Suprapubic skin (tissue), 4 donors: Measurements from ENCODE around the gene UNC93A.

Experiments
- POLR2A ChIP-seq, 2 donors: fragments of 450-650 bp; IDR thresholded peaks; one replicate each; pipeline ENCODE4 v1.6.1; 2017; ENCODE audit warnings: antibody characterized with exemption in 2 of 2, mild to moderate bottlenecking in 2 of 2, moderate library complexity in 2 of 2
- POLR2AphosphoS5 ChIP-seq, 3 donors: sonication (generic); formaldehyde crosslinking; IDR thresholded peaks; one replicate each; pipeline ENCODE4 v1.6.1; 2017; ENCODE audit warnings: antibody characterized with exemption in 3 of 3
- TF ChIP-seq, protein P1 (sequence below), 2 donors: fragments of 200-600 bp in 1 of 2; fragments of 450-650 bp in 1 of 2; sonication (generic) in 1 of 2; IDR thresholded peaks; one replicate each; pipeline ENCODE4 v1.5.1; 2016 to 2019; ENCODE audit warnings: antibody characterized with exemption in 2 of 2, mild to moderate bottlenecking in 1 of 2, moderate library complexity in 1 of 2

GRCh38 chr6:167342879-167343610 is 51.9 kb downstream of the UNC93A start:
- TF ChIP-seq, protein P1, sequence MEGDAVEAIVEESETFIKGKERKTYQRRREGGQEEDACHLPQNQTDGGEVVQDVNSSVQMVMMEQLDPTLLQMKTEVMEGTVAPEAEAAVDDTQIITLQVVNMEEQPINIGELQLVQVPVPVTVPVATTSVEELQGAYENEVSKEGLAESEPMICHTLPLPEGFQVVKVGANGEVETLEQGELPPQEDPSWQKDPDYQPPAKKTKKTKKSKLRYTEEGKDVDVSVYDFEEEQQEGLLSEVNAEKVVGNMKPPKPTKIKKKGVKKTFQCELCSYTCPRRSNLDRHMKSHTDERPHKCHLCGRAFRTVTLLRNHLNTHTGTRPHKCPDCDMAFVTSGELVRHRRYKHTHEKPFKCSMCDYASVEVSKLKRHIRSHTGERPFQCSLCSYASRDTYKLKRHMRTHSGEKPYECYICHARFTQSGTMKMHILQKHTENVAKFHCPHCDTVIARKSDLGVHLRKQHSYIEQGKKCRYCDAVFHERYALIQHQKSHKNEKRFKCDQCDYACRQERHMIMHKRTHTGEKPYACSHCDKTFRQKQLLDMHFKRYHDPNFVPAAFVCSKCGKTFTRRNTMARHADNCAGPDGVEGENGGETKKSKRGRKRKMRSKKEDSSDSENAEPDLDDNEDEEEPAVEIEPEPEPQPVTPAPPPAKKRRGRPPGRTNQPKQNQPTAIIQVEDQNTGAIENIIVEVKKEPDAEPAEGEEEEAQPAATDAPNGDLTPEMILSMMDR (IDR thresholded peaks at IDR 0.05): no peak
- TF ChIP-seq POLR2AphosphoS5 (IDR thresholded peaks at IDR 0.05) (no peak), POLR2A (IDR thresholded peaks at IDR 0.05) (no peak)
